Measurements from ENCODE around the gene PKMYT1.

- TF ChIP-seq POLR2A (IDR thresholded peaks at IDR 0.05): no peak
- TF ChIP-seq EP300 (IDR thresholded peaks at IDR 0.05): no peak
Observed at GRCh38 chr16:2950353-2950724, 29.9 kb downstream of the PKMYT1 start.
